Mesenchymal stem cell (in vitro differentiated cells and primary cell): ENCODE measurements around the gene CDK6.

Experiments used
- DNase-seq: peaks from one replicate; pipeline ENCODE4 v3.0.0-alpha.2; 2013
- H2AFZ ChIP-seq: one replicate; pipeline ENCODE4 v1.6.1; 2013; ENCODE audit warnings: low read depth, mild to moderate bottlenecking, control low read depth, inconsistent platforms, low read length, moderate library complexity
- H2AK5ac ChIP-seq: 2 replicates; pipeline ENCODE4 v1.6.1; 2013; ENCODE audit warnings: low read length, moderate library complexity, mild to moderate bottlenecking, inconsistent platforms; ENCODE audit not compliant: severe bottlenecking
- H2BK120ac ChIP-seq: one replicate; pipeline ENCODE4 v1.6.1; 2013; ENCODE audit warnings: low read depth, mild to moderate bottlenecking, inconsistent platforms, low read length, moderate library complexity
- H2BK12ac ChIP-seq, 2 experiments: one replicate each; pipeline ENCODE4 v1.6.1; 2013; ENCODE audit warnings: inconsistent platforms in 2 of 2, low read length in 2 of 2, mild to moderate bottlenecking in 2 of 2, moderate library complexity in 2 of 2, control low read depth in 1 of 2
- H2BK15ac ChIP-seq: one replicate; pipeline ENCODE4 v1.6.1; 2013; ENCODE audit warnings: mild to moderate bottlenecking, low read depth, inconsistent platforms; ENCODE audit not compliant: poor library complexity, severe bottlenecking
- H2BK5ac ChIP-seq: 2 replicates; pipeline ENCODE4 v1.6.1; 2013; ENCODE audit warnings: low read depth, mild to moderate bottlenecking, low read length, control low read depth, inconsistent platforms; ENCODE audit not compliant: poor library complexity, severe bottlenecking
- H3K14ac ChIP-seq, 2 experiments: one replicate each; pipeline ENCODE4 v1.6.1; 2013; ENCODE audit warnings: inconsistent platforms in 2 of 2, low read length in 2 of 2, control low read depth in 1 of 2, mild to moderate bottlenecking in 1 of 2, moderate library complexity in 1 of 2
- H3K18ac ChIP-seq, 2 experiments: one replicate each; pipeline ENCODE4 v1.6.1; 2013; ENCODE audit warnings: inconsistent platforms in 2 of 2, low read length in 2 of 2, control low read depth in 1 of 2, low read depth in 1 of 2, mild to moderate bottlenecking in 1 of 2
- H3K23ac ChIP-seq, 2 experiments: one replicate each; pipeline ENCODE4 v1.6.1; 2013; ENCODE audit warnings: inconsistent platforms in 2 of 2, low read length in 2 of 2, mild to moderate bottlenecking in 2 of 2, moderate library complexity in 2 of 2, control low read depth in 1 of 2
- H3K27ac ChIP-seq: 2 replicates; pipeline ENCODE4 v1.5.1; 2013; ENCODE audit warnings: mild to moderate bottlenecking, moderate library complexity, low read length, control low read depth, inconsistent platforms; ENCODE audit not compliant: poor library complexity, severe bottlenecking
- H3K27me3 ChIP-seq, 2 experiments: 2 replicates each; pipeline versions ENCODE4 v1.6.1 to v1.7.0; 2013; ENCODE audit warnings: low read length in 2 of 2, mild to moderate bottlenecking in 2 of 2, moderate library complexity in 2 of 2, control low read depth in 1 of 2, inconsistent platforms in 1 of 2; ENCODE audit not compliant: control insufficient read depth in 1 of 2, insufficient read depth in 1 of 2
- H3K36me3 ChIP-seq, 2 experiments: 2 replicates each; pipeline versions ENCODE4 v1.6.1 to v1.7.0; 2013; ENCODE audit warnings: low read length in 2 of 2, control low read depth in 1 of 2, inconsistent platforms in 1 of 2, low read depth in 1 of 2, mild to moderate bottlenecking in 1 of 2; ENCODE audit not compliant: insufficient read depth in 2 of 2, control insufficient read depth in 1 of 2
- H3K4ac ChIP-seq, 2 experiments: one replicate each; pipeline ENCODE4 v1.6.1; 2013; ENCODE audit warnings: inconsistent platforms in 2 of 2, low read length in 2 of 2, mild to moderate bottlenecking in 2 of 2, moderate library complexity in 2 of 2, control low read depth in 1 of 2, low read depth in 1 of 2
- H3K4me1 ChIP-seq: 2 replicates; pipeline ENCODE4 v1.6.1; 2013; ENCODE audit warnings: low read depth, low read length, control low read depth; ENCODE audit not compliant: control insufficient read depth, insufficient read depth
- H3K4me2 ChIP-seq: 2 replicates; pipeline ENCODE4 v1.6.1; 2013; ENCODE audit warnings: low read length, mild to moderate bottlenecking, inconsistent platforms; ENCODE audit not compliant: poor library complexity, severe bottlenecking
- H3K4me3 ChIP-seq, 2 experiments: 2 replicates each; pipeline versions ENCODE4 v1.5.1 to v1.7.0; 2013; ENCODE audit warnings: low read length in 2 of 2, mild to moderate bottlenecking in 2 of 2, control low read depth in 1 of 2, low read depth in 1 of 2; ENCODE audit not compliant: insufficient read depth in 1 of 2
- H3K79me1 ChIP-seq: replicated peaks from 2 replicates; pipeline ENCODE4 v1.6.1; 2013; ENCODE audit warnings: mild to moderate bottlenecking, control low read depth, low read length, inconsistent platforms; ENCODE audit not compliant: poor library complexity, severe bottlenecking
- H3K9ac ChIP-seq: 2 replicates; pipeline ENCODE4 v1.7.0; 2013; ENCODE audit warnings: mild to moderate bottlenecking, low read length, moderate library complexity
- H3K9me3 ChIP-seq: 2 replicates; pipeline ENCODE4 v1.7.0; 2013; ENCODE audit warnings: mild to moderate bottlenecking, low read length; ENCODE audit not compliant: control insufficient read depth
- H4K8ac ChIP-seq: one replicate; pipeline ENCODE4 v1.6.1; 2013; ENCODE audit warnings: inconsistent platforms, mild to moderate bottlenecking, low read length, moderate library complexity
- H4K91ac ChIP-seq: one replicate; pipeline ENCODE4 v1.6.1; 2013; ENCODE audit warnings: mild to moderate bottlenecking, low read length, inconsistent platforms
- WGBS: methylation state at CpG from one replicate; pipeline ENCODE4 v1.1.7; 2013; ENCODE audit warnings: mixed read lengths; 5-methylcytosine and 5-hydroxymethylcytosine counted together

Gene CDK6

GRCh38 chr7:92817398-92817797 is 19.0 kb downstream of the CDK6 start:
- Histone ChIP-seq H3K79me1 (no peaks in the 10 kb centered on the region), H2AFZ (no peak overlapping the region), H3K14ac (no peak overlapping the region), H2BK5ac (no peak overlapping the region), H3K9ac (no peak overlapping the region), H3K4me1 (peaks cover 1% of the 10 kb centered on the region), H4K8ac (no peak overlapping the region), H4K91ac (no peak overlapping the region), H3K27ac (no peak overlapping the region), H3K9me3 (peaks cover 9% of the 10 kb centered on the region), H3K4me3 (no peak overlapping the region), H3K18ac (no peak overlapping the region), H3K36me3 (no peaks in the 10 kb centered on the region), H2BK15ac (no peak overlapping the region), H2BK12ac (no peak overlapping the region), H2AK5ac (no peak overlapping the region), H2BK120ac (no peak overlapping the region), H3K23ac (no peak overlapping the region), H3K27me3 (no peaks in the 10 kb centered on the region), H3K4me2 (no peak overlapping the region), H3K4ac (no peak overlapping the region)
- DNase-seq: no peak

GRCh38 chr7:92815412-92815811 is 21.0 kb downstream of the CDK6 start:
- Histone ChIP-seq H2BK5ac (no peak overlapping the region), H2BK12ac (no peak overlapping the region), H3K9ac (no peak overlapping the region), H3K79me1 (no peaks in the 10 kb centered on the region), H3K18ac (no peak overlapping the region), H3K23ac (no peak overlapping the region), H3K27me3 (no peaks in the 10 kb centered on the region), H3K36me3 (no peaks in the 10 kb centered on the region), H4K91ac (no peak overlapping the region), H3K4me1 (no peaks in the 10 kb centered on the region), H2BK120ac (no peak overlapping the region), H3K27ac (no peak overlapping the region), H3K4me3 (no peak overlapping the region), H3K9me3 (peaks cover 9% of the 10 kb centered on the region), H3K4me2 (no peak overlapping the region), H2AFZ (no peak overlapping the region), H3K14ac (no peak overlapping the region), H2AK5ac (peak overlapping the region; percentile 48), H2BK15ac (no peak overlapping the region), H3K4ac (no peak overlapping the region), H4K8ac (no peak overlapping the region)
- DNase-seq: no peak

- Histone ChIP-seq H2BK12ac (no peak overlapping the region), H4K91ac (no peak overlapping the region), H3K4me3 (no peak overlapping the region), H2BK15ac (no peak overlapping the region), H3K4ac (no peak overlapping the region), H3K14ac (no peak overlapping the region), H3K9ac (peak overlapping the region; percentile 21), H3K4me1 (no peaks in the 10 kb centered on the region), H3K18ac (no peak overlapping the region), H3K36me3 (no peaks in the 10 kb centered on the region), H3K79me1 (no peaks in the 10 kb centered on the region), H2BK120ac (no peak overlapping the region), H3K27me3 (no peaks in the 10 kb centered on the region), H3K23ac (no peak overlapping the region), H2BK5ac (no peak overlapping the region), H3K9me3 (peaks cover 9% of the 10 kb centered on the region), H3K27ac (no peak overlapping the region), H2AFZ (no peak overlapping the region), H2AK5ac (no peak overlapping the region), H4K8ac (no peak overlapping the region), H3K4me2 (no peak overlapping the region)
- WGBS: 53% methylated on average over 1 of the region's 4 CpGs
- peak; percentile 48 for DNase-seq
These were observed 22.9 kb downstream of the CDK6 start for GRCh38 chr7:92813390-92814024.

GRCh38 chr7:92811158-92811557 is 25.2 kb downstream of the CDK6 start:
- 97% methylated on average over 6 of the region's 6 CpGs for WGBS
- no peak for DNase-seq
- peak overlapping the region in 1 of 2 experiments; percentile 8 for H3K18ac ChIP-seq
- H3K14ac ChIP-seq: no peak overlapping the region
- H3K4me1 ChIP-seq: peaks cover 2% of the 10 kb centered on the region
- no peak overlapping the region for H4K8ac ChIP-seq
- H2BK120ac ChIP-seq: no peak overlapping the region
- H3K36me3 ChIP-seq: no peaks in the 10 kb centered on the region
- H3K9me3 ChIP-seq: peaks cover 6% of the 10 kb centered on the region
- no peak overlapping the region for H2AFZ ChIP-seq
- H2BK12ac ChIP-seq: no peak overlapping the region
- H2AK5ac ChIP-seq: peak overlapping the region; percentile 9
- no peak overlapping the region for H3K4me3 ChIP-seq
- H3K23ac ChIP-seq: no peak overlapping the region
- no peak overlapping the region for H2BK15ac ChIP-seq
- no peak overlapping the region for H3K27ac ChIP-seq
- H2BK5ac ChIP-seq: no peak overlapping the region
- H3K4ac ChIP-seq: no peak overlapping the region
- H4K91ac ChIP-seq: no peak overlapping the region
- no peak overlapping the region for H3K9ac ChIP-seq
- H3K4me2 ChIP-seq: no peak overlapping the region
- no peaks in the 10 kb centered on the region for H3K79me1 ChIP-seq
- H3K27me3 ChIP-seq: no peaks in the 10 kb centered on the region
